K562 (cell line): Measurements from ENCODE around the gene FOXL3.

Source experiments
- CTCF ChIP-seq, 3 experiments: IDR thresholded peaks in 2 of 3; conservative IDR thresholded peaks in 1 of 3; 2 replicates each; pipeline ENCODE4 v1.5.1; 2011 to 2012; ENCODE audit warnings: low read length in 3 of 3, mild to moderate bottlenecking in 3 of 3, control low read depth in 2 of 3, improper control_type of control experiment in 1 of 3, inconsistent platforms in 1 of 3, low read depth in 1 of 3, mixed read lengths in 1 of 3, moderate library complexity in 1 of 3; ENCODE audit not compliant: insufficient read depth in 2 of 3
- E2F3 ChIP-seq: fragments of 250-450 bp; sonication (Bioruptor Pico); IDR thresholded peaks from 2 replicates; pipeline ENCODE4 v1.4.0; 2020; ENCODE audit warnings: mild to moderate bottlenecking
- ELK3 ChIP-seq: fragments of 450-650 bp; formaldehyde crosslinking; IDR thresholded peaks from 2 replicates; pipeline ENCODE4 v1.4.0; 2020; ENCODE audit warnings: mild to moderate bottlenecking
- FOXP4 ChIP-seq: sonication (generic); formaldehyde crosslinking; IDR thresholded peaks from 2 replicates; pipeline ENCODE4 v1.8.0; 2022; ENCODE audit warnings: mild to moderate bottlenecking, missing genetic modification reagents, borderline replicate concordance
- HDAC1 ChIP-seq, 2 experiments: fragments of 450-650 bp; IDR thresholded peaks; 2 replicates each; pipeline ENCODE4 v1.6.1; 2016 to 2017; ENCODE audit warnings: inconsistent platforms in 1 of 2, mild to moderate bottlenecking in 1 of 2, moderate library complexity in 1 of 2
- KDM2B ChIP-seq: fragments of 250-450 bp; sonication (Bioruptor Pico); IDR thresholded peaks from 2 replicates; pipeline ENCODE4 v1.8.0; 2021; ENCODE audit warnings: mild to moderate bottlenecking, moderate library complexity
- MAX ChIP-seq: sonication (generic); formaldehyde crosslinking; IDR thresholded peaks from 2 replicates; pipeline ENCODE4 v1.9.0; 2022; ENCODE audit warnings: mild to moderate bottlenecking, missing genetic modification reagents
- MITF ChIP-seq: IDR thresholded peaks from 2 replicates; pipeline ENCODE4 v1.6.1; 2014; ENCODE audit warnings: antibody characterized with exemption
- MTF1 ChIP-seq: fragments of 250-450 bp; sonication (Bioruptor Pico); IDR thresholded peaks from 2 replicates; pipeline ENCODE4 v1.9.0; 2021; ENCODE audit warnings: moderate library complexity, mild to moderate bottlenecking, inconsistent platforms, borderline replicate concordance
- POLR2AphosphoS5 ChIP-seq: IDR thresholded peaks from 2 replicates; pipeline ENCODE4 v1.6.1; 2011; ENCODE audit warnings: mild to moderate bottlenecking, low read depth, low read length, moderate library complexity; ENCODE audit not compliant: control insufficient read depth, insufficient read depth
- REST ChIP-seq, 2 experiments: fragments of 450-650 bp; formaldehyde crosslinking in 1 of 2; IDR thresholded peaks; 2 replicates each; pipeline versions ENCODE4 v1.4.0 to v1.6.1; 2014 to 2020; ENCODE audit warnings: mild to moderate bottlenecking in 2 of 2, borderline replicate concordance in 1 of 2, low read depth in 1 of 2
- U2AF2 ChIP-seq: fragments of 200-400 bp; formaldehyde crosslinking; optimal IDR thresholded peaks from 2 replicates; pipeline ENCODE3; 2017; ENCODE audit warnings: low read depth, mild to moderate bottlenecking, low read length
- ZBTB17 ChIP-seq: fragments of 450-650 bp; formaldehyde crosslinking; IDR thresholded peaks from 2 replicates; pipeline ENCODE4 v1.4.0; 2020; ENCODE audit warnings: mild to moderate bottlenecking

- TF ChIP-seq ZBTB17 (CRISPR knock-in tag) (no peak), E2F3 (no peak), REST (IDR thresholded peaks at IDR 0.05; ENCODE audit: borderline replicate concordance) (no peak), REST (CRISPR knock-in tag; IDR thresholded peaks at IDR 0.05; ENCODE audit: low read depth) (no peak), U2AF2 (no peak), MITF (no peak), HDAC1 (IDR thresholded peaks at IDR 0.05) (no peak), MAX (CRISPR knock-in tag) (no peak), MTF1 (CRISPR knock-in tag) (no peak), CTCF (IDR thresholded peaks at IDR 0.05 in 2 of 3, conservative IDR thresholded peaks at IDR 0.05 in 1 of 3; ENCODE audit: insufficient read depth in 2 of 3, low read depth in 1 of 3, low read length in 3 of 3) (no peak), POLR2AphosphoS5 (no peak), FOXP4 (no peak), ELK3 (no peak), KDM2B (CRISPR knock-in tag) (no peak)
Observed at GRCh38 chr7:339696-340095, 49.7 kb downstream of the FOXL3 start.
